MCF 10A (cell line): ENCODE results near the gene MRPL58. TPM values are rescaled to one million over a fixed set of nuclear protein-coding genes. Genes with fewer than 3 reads are reported as not detected.
A peak's percentile ranks its signal among the peaks of the same experiment; 100 is the strongest.

Experiments
- BruUV-seq: library from RNA; stranded (reverse); fragments of 400-500 nt; replicated peaks from 2 replicates; lab custom pipeline; 2021; lab: Mats Ljungman, UMichigan
- CTCF ChIA-PET: fragments of 300-600 bp; sonication (Branson Sonifier 250); formaldehyde crosslinking; extraction: SDS; loops from one replicate; lab custom pipeline; 2021; ENCODE audit warnings: antibody characterized with exemption, inconsistent platforms; lab: Yijun Ruan, JAX
- POLR2A ChIA-PET: fragments of 300-600, 350-650 bp; sonication (Branson Sonifier 250); formaldehyde crosslinking; extraction: SDS; loops from one replicate; lab custom pipeline; 2020; ENCODE audit warnings: antibody characterized with exemption, inconsistent platforms; lab: Yijun Ruan, JAX
- DNase-seq: peaks from one replicate; pipeline ENCODE4 v3.0.0-alpha.2; 2018; ENCODE audit not compliant: unreplicated experiment
- H3K27ac Mint-ChIP-seq: one replicate; pipeline ENCODE4 v1.8.0; 2022; ENCODE audit warnings: mild to moderate bottlenecking, low read depth, mixed read lengths; ENCODE audit not compliant: unreplicated experiment
- H3K27me3 Mint-ChIP-seq: one replicate; pipeline ENCODE4 v1.8.0; 2022; ENCODE audit warnings: mixed read lengths; ENCODE audit not compliant: insufficient read depth, unreplicated experiment
- H3K36me3 Mint-ChIP-seq: one replicate; pipeline ENCODE4 v1.8.0; 2022; ENCODE audit warnings: mild to moderate bottlenecking, moderate library complexity, mixed read lengths; ENCODE audit not compliant: insufficient read depth, unreplicated experiment
- H3K4me1 Mint-ChIP-seq: one replicate; pipeline ENCODE4 v1.8.0; 2022; ENCODE audit warnings: mixed read lengths; ENCODE audit not compliant: insufficient read depth, unreplicated experiment
- H3K4me3 Mint-ChIP-seq: one replicate; pipeline ENCODE4 v1.8.0; 2022; ENCODE audit warnings: mild to moderate bottlenecking, moderate library complexity, mixed read lengths; ENCODE audit not compliant: unreplicated experiment
- H3K9me3 Mint-ChIP-seq: one replicate; pipeline ENCODE4 v1.8.0; 2022; ENCODE audit warnings: mixed read lengths; ENCODE audit not compliant: unreplicated experiment
- CTCF ChIP-seq: fragments of 200-600 bp; IDR thresholded peaks from one replicate; pipeline ENCODE4 v1.8.0; 2022; ENCODE audit warnings: antibody characterized with exemption, mild to moderate bottlenecking; ENCODE audit not compliant: unreplicated experiment
- intact Hi-C: fragments of 100-400 bp; cut with micrococcal nuclease; formaldehyde crosslinking; loops from 2 replicates; pipeline ENCODE4 v1.14.1; 2022
- total RNA-seq: library from RNA; stranded (reverse); gene quantifications from 2 replicates; pipeline ENCODE4 v1.2.3, GENCODE V29; 2022

MRPL58 gene
- total RNA-seq, 1 experiment from 2014 or later: 71.2 TPM

- peak overlapping the region; percentile 96 for H3K4me3 Mint-ChIP-seq
- DNase-seq: no peak
- no TSS peak for BruUV-seq
Measured at GRCh38 chr17:75011401-75012095, 922 bp upstream of the MRPL58 start.

DNA sequence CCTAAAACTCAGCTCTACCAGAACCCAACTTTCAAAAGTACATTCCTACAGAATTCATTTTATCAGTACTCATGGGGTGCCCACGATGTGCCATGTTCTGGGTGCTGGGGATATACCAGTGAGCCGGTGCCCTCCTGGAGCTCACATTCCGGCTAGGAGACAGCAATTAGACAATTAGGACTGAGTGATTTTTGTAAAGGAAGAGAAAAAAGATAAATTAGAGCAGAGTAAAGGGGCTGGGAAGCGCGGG is 449 bp upstream of the MRPL58 start:
- no peak for DNase-seq
- Mint-ChIP-seq H3K27me3 (no peaks in the 10 kb centered on the region), H3K4me1 (peaks cover 22% of the 10 kb centered on the region), H3K36me3 (peaks cover 22% of the 10 kb centered on the region), H3K27ac (peak overlapping the region; percentile 77), H3K4me3 (peak overlapping the region; percentile 96), H3K9me3 (no peaks in the 10 kb centered on the region)
- TF ChIP-seq CTCF: no peak
- intact Hi-C loops: loop anchor here (1.0 kb wide), 1 partner anchor 21 kb away; no protein-coding TSS in a partner anchor
- ChIA-PET CTCF (interaction anchor here (0.6 to 4.2 kb wide), 11 partner anchors 12 to 117 kb away, joined by 3 to 67 read pairs (median 7); no protein-coding TSS in a partner anchor), POLR2A (interaction anchor here (0.6 to 10.9 kb wide), 30 partner anchors 11 to 385 kb away, joined by 3 to 228 read pairs (median 5); partner anchors contain the start of genes ATP5PD, CDR2L, FDXR and HID1)
- BruUV-seq: TSS peak; percentile 78

More at GRCh38 chr17:75011401-75012095, 922 bp upstream of the MRPL58 start:
- Mint-ChIP-seq H3K27me3 (no peaks in the 10 kb centered on the region), H3K27ac (peak overlapping the region; percentile 77), H3K4me1 (peaks cover 22% of the 10 kb centered on the region), H3K9me3 (no peaks in the 10 kb centered on the region), H3K36me3 (peaks cover 21% of the 10 kb centered on the region)
- no peak for TF ChIP-seq CTCF
- ChIA-PET CTCF (interaction anchor here (0.5 to 4.2 kb wide), 14 partner anchors 11 to 401 kb away, joined by 3 to 67 read pairs (median 4); no protein-coding TSS in a partner anchor), POLR2A (interaction anchor here (0.6 to 10.9 kb wide), 23 partner anchors 11 to 251 kb away, joined by 3 to 228 read pairs (median 5); partner anchors contain the start of genes ATP5PD, CDR2L, FDXR and KCTD2)
- intact Hi-C loops: loop anchor here (1.0 kb wide), 1 partner anchor 22 kb away; no protein-coding TSS in a partner anchor

DNA sequence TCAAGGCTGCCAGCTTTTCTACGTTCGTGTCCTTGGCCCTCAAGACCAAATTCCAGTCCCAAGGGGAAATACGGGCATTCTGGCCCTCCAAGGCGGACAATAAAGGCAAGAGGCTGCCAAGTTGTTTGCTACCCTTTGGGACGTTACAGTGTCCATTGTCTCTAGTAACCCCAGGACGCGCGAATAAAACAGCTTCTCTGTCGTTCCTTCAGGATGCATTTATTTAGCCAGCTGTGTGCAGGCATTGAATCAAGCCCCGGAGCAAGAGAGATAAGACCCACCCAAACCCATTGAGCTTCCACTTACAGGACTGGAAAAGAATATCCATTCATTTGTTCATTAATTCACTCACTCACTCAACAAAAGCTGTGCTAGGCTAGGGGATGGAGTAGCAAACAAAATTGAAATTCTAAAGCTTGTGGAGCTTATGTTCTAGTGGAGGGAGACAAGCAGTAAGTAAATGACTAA is 656 bp downstream of the MRPL58 start:
- Mint-ChIP-seq H3K4me1 (peaks cover 22% of the 10 kb centered on the region), H3K27ac (peak overlapping the region; percentile 77), H3K9me3 (no peaks in the 10 kb centered on the region), H3K36me3 (peaks cover 28% of the 10 kb centered on the region), H3K27me3 (no peaks in the 10 kb centered on the region), H3K4me3 (peak overlapping the region; percentile 96)
- ChIA-PET CTCF (interaction anchor here (0.6 to 4.2 kb wide), 10 partner anchors 11 to 1244 kb away, joined by 3 to 67 read pairs (median 4); no protein-coding TSS in a partner anchor), POLR2A (interaction anchor here (0.6 to 10.9 kb wide), 25 partner anchors 11 to 380 kb away, joined by 3 to 228 read pairs (median 5); partner anchors contain the start of genes ARMC7, ATP5PD, CDR2L and FDXR)
- TF ChIP-seq CTCF: no peak
- intact Hi-C loops: no loop called here
- no peak for DNase-seq
- BruUV-seq: TSS peak; percentile 71

DNA sequence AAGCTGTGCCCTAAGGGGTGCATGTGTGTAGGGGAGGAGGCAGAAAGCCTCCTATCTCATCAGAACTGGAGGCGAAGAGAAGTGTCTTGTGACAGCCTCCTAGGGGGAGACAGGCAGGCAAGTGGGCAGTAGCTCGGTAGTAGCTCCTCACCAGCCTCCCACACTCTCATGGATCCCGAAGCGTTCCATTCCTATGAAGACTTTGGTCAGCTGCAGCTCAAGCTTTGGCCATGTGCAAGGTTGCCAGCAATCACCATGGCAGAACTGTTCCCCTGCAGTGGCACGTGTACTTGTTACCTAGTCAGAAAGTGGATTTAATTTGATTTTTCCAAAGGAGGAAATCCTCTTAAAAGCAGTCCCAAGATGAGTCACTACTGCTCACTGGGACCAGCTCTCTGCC is 6.7 kb downstream of the MRPL58 start:
- BruUV-seq: no TSS peak
- peaks cover 66% of the 10 kb centered on the region for H3K36me3 Mint-ChIP-seq
- no peaks in the 10 kb centered on the region for H3K9me3 Mint-ChIP-seq
- H3K4me3 Mint-ChIP-seq: no peak overlapping the region
- H3K27me3 Mint-ChIP-seq: no peaks in the 10 kb centered on the region
- ChIA-PET CTCF (interaction anchor here (0.6 to 0.7 kb wide), 2 partner anchors 24 to 44 kb away, joined by 3 read pairs; no protein-coding TSS in a partner anchor), POLR2A (interaction anchor here (0.6 to 1.4 kb wide), 5 partner anchors 9 to 29 kb away, joined by 3 to 7 read pairs (median 3); no protein-coding TSS in a partner anchor)
- no peak for TF ChIP-seq CTCF
- no peak overlapping the region for H3K27ac Mint-ChIP-seq
- peaks cover 5% of the 10 kb centered on the region for H3K4me1 Mint-ChIP-seq
- no peak for DNase-seq
- intact Hi-C loops: no loop called here
